Measurements from ENCODE around the gene RGS6.
A peak's percentile ranks its signal among the peaks of the same experiment; 100 is the strongest.

The RGS6 gene

DNA sequence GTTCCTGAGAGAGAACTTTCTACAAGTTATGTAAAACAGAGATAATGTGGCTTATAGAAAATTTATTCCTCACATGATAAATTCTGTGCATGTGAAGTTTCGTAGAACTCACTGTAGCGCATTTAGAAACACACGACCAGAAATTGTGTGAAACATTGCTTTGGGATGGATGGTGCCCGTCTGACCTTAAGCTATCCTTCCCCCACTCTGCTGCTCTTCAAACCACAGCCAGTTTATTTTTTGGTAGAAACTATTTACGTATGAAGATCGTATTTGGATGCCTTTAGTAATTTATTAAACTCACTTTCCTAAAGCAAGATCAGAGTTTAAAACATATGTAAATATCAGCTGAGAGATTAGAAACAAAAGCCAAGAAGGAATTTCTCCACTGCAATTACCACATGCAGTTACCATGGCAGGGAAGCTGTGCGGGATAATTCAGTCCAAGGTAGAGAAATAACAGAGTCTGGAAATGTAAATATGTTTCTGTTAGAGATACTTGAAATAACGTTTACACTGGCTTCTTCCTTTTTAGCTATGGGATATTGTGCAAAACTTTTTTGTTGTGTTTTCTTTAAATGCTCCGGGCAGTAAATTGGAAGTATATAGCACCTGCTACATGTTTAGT lies 382.7 kb downstream of the RGS6 start:
- DNase-seq (ENCODE audit: low spot score): no peak

DNA sequence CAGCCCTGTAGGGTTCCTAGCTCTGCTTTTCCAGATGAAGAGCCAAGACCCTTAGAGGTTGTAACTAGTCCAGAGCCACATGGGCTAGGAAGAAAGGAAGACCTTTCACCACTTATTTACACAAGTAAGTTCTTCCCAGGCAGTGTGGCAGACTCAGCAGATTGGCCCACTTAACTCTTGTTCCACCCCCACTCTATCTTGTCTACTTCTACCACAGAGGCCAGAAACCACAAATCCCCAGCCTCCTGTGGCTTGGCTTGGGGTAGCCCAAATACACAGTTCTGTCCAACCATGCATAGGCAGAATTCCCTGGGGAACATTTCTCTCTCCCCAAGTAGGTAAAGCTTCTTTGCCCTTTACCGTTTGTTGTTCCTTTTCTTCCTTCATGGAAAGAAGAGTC lies 383.5 kb downstream of the RGS6 start:
- no peak for DNase-seq (ENCODE audit: low spot score)

DNA sequence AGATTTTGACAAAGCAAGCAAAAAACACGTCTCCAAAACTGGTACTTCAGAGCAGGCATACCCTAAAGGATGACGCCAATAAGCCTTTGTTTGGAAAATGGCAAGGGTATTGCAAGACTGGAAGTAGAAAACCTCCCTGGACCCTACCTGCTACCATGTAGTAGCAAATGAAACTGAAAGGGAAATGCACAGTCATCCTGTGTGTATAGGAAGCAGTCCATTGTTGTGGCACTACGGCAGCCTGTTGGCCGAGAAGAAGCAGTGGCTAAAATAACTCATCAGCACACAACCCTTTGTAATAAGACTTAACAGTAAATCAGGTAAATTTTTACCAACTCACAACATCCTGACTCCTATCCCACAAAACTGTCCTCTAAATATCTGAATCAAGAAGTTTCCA lies 386.4 kb downstream of the RGS6 start:
- no peak for DNase-seq (ENCODE audit: low spot score)

DNA sequence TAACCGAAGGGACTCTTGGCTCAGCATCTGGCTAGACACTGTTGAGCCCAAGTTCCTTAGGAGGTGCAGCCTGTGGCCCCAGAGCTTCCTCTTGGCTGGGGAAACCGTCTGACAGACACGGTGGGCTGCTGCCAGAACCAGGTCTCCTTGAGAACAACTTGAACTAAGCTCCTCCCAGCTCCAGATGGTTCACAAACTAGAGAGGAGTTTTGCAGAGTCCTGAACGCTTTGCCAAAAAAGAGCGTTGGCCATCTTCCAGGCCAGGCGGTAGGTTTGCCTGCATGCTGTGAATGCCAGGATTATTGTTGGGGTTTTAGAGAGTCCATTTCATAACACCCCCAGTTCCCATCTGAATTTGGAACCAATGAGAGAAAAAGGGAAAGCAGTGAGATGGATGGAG lies 399.8 kb downstream of the RGS6 start:
- no peak for DNase-seq (ENCODE audit: low spot score)

DNA sequence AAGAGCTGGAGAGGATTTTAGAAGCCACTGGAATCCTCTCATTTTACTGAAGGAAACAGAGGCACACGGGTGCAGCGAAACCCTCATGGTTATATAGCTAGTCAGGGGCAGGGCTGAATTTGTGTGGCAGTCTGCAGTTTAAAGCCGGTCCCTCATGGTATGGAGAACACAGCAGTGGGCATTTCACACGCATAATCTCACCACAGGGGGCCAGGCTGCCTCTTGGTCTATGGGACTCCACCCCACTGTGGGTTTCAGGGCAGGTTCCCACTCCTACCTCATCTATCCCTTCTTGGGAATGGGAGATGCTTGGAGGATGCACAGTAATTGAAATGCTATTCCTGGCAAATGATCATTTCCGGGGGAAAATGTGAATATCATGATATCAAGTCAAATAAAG lies 400.6 kb downstream of the RGS6 start:
- no peak for DNase-seq (ENCODE audit: low spot score)

DNA sequence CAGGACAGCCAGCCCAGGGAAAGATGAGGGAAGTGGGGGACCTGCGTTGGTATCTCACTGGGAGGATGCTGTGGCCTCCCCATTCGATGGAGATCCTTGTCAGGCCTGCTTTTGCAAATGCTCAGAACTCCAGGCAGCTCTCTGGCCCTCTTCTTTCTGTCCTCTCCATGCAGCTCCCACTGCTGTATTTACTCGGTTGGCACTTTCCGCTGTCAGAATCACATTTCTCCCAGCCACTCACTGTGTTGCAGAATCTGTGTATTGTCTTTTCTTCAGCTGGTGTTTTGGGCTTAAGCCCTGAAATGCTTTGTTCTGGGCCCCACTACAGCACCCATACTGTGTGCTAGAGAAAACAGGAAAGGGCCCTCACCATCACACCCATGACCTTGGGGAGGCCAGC lies 401.1 kb downstream of the RGS6 start:
- no peak for DNase-seq (ENCODE audit: low spot score)

DNA sequence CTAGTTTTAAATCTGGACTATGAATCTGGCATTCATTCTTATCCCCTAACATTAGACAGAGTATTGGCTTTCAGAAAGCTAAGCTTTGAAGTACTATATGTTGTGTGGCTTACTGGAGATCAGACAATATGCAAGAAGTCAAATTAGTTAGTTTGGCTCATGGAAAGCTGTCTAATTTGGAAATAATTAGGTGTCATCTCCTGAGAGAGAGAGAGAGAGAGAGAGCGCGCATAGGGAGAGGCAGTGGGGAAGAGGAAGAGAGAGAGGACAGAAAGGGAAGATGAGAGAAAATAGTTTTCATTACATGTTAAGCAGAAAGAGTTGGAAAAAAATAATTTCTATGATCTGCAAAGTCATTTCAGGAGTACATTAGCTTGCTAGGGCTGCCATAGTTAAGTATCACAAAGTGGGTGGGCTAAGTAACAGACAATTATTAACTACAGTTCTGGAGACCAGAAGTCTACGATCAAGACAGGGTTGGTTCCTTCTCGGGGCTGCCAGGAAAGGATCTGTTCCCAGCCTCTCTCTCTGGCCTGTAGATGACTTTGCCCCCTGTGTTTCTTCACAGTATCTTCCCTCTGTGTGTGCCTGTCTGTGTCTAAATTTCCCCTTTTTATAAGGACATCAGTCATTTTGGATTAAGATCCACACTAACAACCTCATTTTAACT lies 404.2 kb downstream of the RGS6 start:
- no peak for DNase-seq (ENCODE audit: low spot score)

DNA sequence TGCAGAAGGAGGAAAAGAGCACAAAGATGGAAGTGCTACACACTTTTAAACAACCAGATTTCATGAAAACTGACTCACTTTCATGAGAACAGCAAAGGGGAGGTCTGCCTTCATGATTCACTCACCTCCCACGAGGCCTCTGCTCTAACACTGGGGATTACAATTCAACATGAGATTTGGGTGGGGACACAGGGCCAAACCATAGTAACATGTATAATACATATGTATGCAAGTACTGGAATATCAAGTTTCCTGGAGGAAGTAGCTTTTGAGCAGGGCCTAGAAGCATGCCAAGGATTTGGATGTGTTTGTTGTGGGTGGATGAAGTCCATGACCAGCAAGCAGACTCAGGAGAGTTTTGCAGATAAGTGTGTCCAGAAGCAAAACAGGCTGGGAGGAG lies 409.0 kb downstream of the RGS6 start:
- DNase-seq (ENCODE audit: low spot score): no peak

DNA sequence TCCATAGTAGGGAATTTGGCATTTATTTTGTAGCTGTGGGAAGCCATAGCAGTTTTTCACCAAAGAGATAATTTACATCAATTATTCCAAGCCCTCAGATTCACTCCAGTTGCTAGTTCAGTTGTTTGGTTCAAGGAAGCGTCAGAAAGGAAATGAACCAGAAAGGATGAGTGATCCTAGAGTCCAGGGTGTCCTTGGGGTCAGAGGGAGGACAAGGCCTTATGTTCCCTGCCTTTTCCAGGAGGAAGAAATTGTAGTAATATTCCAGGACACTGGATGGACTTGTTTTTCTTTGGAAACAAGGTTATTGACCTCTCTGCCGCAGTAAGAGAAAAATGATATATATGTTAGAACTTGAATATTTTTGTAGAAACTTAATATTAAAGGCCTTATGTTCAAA lies 409.5 kb downstream of the RGS6 start:
- no peak for DNase-seq (ENCODE audit: low spot score)

DNA sequence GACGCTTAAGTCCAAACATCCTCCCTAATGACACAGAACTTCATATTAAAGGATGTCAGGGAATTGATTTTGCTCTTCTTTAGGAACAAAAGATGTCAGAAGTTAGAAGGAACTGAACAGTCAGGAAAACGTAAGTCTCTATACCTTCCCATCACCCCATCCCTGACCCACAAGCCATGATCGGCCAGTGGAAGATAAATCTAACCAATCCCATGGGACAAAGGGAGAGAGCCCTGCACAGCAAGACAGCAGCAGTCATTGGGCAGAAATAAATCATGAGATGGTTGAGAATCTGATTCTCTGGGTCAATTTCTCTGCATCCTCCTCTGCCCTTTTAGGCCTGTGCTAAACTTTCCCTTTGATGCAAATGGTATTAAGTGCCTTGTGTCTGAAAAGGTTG lies 414.9 kb downstream of the RGS6 start:
- DNase-seq (ENCODE audit: low spot score): no peak

DNA sequence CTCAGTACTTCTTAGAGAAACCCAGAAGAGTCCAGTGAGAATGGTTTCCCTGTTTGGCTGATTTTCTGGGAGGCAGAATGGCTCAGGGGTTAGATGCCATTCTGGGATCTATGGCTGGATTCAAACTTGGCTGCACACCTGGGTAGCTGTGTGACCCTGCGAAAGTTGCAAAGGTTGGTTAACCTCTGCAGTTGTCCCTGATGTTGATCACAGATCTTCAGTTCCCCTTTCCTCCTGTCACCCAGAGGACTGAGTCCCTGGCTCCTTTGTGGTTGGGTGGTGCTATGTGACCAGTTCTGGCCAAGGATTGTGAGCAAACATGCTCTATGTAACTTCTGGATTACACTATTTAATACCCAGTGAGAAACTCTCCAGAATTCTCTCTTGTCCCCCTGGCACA lies 418.0 kb downstream of the RGS6 start:
- DNase-seq (ENCODE audit: low spot score): no peak

DNA sequence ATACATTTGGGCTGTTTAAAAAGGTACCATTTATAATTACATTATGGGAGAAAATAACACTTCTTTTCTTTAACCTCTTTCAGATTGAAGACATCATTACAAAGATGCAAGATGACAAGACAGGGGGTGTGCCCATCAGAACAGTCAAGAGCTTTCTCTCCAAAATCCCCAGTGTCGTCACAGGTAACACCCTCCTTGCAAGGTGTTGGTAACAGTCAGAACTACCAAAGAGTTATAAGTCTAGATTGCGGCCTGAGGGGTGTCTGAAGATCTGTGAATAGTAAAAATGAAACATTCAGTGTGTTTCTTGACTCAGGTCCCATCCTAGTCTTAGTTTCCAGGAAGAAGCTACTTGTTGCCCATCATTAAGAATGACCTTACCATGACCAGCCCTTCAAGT lies 419.8 kb downstream of the RGS6 start:
- no peak for DNase-seq (ENCODE audit: low spot score)

DNA sequence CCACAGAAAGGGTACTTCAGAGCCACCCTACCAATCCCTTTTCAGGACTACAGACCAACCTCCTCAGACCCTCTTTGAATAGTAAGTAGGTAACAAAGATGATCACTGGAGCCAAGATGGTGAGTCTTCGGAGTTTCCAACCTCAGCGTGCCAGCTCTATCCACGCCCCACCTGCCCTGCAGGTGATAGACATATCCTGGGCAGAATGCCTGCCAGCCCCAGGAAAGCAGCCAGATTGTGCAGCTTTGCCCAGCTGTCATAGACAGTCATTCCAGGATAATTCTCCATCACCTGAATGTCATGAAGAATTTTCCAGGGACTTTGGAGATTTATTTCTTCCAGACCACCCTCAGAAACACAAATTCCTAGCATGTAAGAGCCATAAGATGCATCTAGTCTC lies 434.4 kb downstream of the RGS6 start:
- DNase-seq (ENCODE audit: low spot score): no peak

DNA sequence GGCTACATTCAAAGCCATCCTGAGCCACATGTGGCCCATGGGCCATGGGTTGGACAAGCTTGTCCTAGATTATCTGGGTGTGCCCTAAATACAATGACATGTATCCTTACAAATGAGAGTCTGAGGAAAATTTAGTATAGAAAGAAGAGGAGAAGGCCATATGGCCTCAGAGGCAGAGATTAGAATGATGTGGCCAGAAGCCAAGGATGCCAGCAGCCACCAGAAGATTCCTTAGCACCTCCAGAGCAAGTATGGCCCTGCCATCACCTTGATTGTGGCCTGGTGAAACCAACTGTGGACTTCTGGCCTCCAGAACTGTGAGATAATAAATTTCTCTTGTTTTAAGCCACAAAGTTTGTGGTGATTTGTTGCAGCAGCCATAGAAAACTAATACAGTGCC lies 436.9 kb downstream of the RGS6 start:
- DNase-seq (ENCODE audit: low spot score): no peak

DNA sequence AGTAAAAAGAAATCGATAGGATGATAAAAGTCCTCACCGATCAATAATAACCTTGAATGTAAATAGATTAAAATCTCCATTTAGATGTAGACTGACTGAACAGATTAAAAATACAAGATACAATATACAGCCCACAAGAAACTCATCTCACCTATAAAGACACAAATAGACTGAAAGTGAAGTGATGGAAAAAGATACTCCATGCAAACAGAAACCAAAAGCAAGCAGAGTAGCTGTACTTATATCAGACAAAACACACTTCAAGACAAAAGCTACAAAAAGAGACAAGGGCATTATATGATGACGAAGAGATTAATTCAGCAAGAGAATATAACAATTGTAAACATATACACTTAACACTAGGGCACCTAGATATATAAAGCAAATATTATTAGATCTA lies 444.8 kb downstream of the RGS6 start:
- no peak for DNase-seq (ENCODE audit: low spot score)

DNA sequence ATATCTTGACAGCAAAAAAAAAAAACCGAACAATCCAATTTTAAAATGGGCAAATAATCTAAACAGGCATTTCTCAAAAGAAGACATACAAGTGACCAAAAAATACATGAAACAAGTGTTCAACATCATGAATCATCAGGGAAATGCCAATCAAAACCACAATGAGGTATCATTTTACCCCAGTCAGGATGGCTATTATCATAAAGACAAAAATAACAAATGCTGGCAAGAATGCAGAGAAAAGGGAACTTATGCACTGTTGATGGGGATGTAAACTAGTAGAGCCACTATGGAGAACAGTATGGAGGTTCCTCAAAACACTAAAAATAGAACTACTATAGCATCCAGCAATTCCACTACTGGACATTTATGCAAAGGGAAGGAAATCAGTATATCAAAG lies 448.2 kb downstream of the RGS6 start:
- no peak for DNase-seq (ENCODE audit: low spot score)

DNA sequence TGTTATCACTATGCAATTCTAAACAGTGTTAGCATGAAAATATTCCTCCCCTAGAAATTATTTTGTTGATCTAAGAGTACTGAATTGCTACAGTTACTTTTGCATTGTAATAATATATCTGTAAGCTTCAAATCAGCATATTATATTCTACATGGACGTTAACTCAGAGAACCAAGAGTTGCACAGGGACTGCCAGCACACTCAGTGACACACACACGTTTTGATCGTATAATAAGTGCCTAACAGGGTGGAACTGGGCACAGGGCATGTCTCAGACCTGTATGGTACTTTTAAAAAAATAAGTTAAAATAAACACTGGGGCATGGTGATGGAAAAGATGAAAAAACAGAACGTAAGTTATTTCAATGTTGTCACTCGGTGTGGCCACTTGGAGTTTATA lies 451.6 kb downstream of the RGS6 start:
- no peak for DNase-seq (ENCODE audit: low spot score)

DNA sequence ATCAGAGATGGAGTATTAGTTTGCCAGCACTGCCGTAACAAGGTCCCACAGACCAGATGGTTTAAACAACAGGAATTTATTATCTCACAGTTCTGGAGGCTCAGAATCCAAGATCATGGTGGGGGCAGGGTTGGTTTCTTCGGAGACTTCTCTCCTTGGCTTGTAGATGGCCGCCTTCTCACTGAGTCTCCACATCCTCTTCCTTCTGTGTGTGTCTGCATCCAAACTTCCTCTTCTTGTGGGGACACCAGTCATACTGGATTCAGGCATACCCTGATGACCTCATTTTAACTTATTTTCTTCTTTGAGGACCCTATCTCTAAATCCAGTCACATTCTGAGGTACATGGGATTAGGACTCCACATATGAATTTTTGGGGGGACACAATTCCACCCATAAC lies 455.5 kb downstream of the RGS6 start:
- no peak for DNase-seq (ENCODE audit: low spot score)

DNA sequence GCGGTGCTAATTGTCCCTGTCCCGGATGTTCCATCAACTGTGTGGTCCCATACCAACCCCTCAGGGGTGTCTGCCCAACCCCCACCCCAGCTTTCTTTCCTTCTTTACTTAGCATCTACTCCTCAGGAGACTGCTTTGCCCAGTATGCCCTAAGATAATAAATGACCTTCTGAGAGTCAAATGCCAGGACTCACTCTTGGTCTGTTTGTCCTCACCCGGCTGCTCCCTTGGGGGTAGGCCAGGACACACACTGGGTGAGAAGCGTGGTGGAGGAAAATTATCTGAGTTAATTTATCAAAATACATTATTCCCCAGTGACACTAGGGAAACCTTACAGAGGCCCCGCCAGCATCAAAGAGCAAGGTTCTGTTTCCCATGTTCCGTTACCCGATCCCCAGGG lies 457.0 kb downstream of the RGS6 start:
- no peak for DNase-seq (ENCODE audit: low spot score)

DNA sequence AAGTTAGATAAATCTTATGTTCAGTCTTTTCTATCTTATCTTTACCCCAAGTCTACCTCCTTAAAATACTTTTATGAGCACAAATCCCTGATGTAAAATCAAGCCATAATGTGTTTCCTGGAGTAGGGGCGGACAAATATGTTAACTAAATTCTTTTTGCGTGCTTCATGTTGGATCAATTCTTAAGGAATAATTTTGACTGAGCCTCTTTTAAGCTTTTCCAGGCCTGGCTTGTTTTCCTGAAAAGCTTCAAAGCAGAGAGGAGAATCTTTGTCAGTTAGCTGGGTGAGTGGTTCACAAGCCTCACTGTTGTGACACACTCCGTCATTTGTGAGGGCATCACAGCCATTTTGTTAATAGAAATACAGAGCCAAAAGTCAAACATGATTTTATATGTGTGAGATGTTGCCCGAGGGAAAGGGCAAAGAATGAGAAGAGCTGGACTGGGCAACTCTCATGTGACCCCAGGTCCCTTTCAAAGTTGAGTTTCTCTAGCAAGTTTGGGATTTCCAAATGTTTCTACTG lies 468.9 kb downstream of the RGS6 start:
- DNase-seq (ENCODE audit: low spot score): no peak

DNA sequence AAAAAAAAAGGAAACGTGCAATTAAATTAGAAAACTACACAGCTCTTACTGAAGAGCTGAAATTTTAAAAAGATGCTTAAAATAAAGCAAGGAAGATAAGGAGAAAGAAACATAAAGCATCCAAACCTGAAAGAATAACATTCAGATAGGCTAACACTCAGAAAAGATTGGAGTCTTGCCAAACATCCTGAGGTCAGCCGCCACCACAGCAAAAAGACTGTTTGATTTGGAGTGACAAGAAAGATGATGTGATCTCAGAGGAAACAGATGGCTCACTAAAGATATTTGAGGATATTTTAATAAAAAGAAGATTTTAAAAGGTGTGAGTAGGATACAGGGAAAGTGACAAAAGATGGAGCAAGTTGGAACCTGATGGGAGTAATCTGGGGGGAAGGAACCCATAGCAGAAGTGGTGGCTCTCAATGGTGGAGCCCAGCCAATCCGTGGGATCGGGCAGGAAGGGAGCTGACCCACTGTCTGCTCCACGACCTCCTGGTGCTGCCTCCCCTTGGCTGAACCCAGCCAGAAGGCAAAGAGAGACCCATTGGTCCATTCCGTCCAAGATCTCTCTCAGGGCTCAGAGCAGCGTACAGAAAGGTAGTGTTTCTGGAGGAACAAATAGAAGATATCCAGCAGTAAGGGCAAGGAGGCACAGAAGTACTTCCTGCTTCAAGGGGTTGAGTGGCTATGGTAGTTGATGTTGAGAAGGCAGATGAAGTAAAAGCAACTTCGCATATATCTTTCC lies 469.6 kb downstream of the RGS6 start:
- peak; percentile 13 for DNase-seq (ENCODE audit: low spot score)

DNA sequence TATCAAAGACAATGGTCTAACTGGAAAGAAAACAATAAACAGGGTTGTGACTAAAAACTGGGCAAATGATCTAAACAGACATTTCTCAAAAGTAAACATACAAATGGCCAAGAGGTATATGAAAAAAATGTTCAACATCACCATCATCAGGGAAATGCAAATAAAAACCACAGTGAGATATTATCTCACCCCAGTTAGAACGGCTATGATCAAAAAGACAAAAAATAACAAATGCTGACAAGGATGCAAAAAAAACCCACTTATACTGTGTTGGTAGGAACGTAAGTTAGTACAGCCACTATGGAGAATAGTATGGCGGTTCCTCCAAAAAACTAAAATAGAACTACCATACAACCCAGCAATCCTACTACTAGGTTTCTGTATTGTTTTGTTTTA lies 470.1 kb downstream of the RGS6 start:
- DNase-seq (ENCODE audit: low spot score): no peak

DNA sequence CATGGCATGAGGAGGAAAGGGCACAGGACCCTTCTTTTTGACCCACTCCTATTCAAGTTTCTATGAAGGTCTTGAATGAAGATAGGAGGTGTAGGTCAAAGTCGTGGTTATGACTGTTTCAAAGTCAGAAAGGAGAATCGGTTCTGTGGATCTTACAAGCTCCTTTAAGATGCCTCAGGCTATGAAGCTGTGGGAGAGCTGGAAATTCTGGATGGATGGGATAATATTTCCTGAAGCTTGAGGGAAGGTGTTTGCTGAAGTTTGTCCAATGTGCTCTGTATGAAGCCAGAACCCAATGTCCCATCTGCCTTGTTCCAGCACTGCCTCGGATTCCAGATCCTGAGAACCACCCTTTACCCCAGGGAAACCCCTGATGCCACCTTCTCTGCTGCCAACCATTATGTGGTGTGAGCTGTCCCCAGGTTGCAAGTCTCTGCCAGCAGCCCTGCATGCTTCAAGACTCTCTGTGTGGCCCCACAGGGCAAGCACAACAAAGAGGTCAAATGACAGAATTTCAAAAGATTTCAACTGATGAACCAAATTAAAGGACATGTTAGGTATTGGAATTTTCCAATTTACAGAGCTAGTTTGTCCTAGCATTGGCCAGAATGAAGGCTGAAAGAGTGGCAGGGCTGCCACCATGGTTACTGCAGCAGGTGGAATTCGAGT lies 472.0 kb downstream of the RGS6 start:
- DNase-seq (ENCODE audit: low spot score): no peak

Measured in CD4-positive, alpha-beta T cell treated with Interleukin-6 at 100 ng/mL for 8 hours (primary cell).